ENCODE results near the gene ESD.
"Not testable (repeated sequence)": the region's sequence is repeated elsewhere in the genome, so short reads cannot be mapped to it uniquely, and the experiment has no call there.

Gene ESD, protein sequence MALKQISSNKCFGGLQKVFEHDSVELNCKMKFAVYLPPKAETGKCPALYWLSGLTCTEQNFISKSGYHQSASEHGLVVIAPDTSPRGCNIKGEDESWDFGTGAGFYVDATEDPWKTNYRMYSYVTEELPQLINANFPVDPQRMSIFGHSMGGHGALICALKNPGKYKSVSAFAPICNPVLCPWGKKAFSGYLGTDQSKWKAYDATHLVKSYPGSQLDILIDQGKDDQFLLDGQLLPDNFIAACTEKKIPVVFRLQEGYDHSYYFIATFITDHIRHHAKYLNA

DNA sequence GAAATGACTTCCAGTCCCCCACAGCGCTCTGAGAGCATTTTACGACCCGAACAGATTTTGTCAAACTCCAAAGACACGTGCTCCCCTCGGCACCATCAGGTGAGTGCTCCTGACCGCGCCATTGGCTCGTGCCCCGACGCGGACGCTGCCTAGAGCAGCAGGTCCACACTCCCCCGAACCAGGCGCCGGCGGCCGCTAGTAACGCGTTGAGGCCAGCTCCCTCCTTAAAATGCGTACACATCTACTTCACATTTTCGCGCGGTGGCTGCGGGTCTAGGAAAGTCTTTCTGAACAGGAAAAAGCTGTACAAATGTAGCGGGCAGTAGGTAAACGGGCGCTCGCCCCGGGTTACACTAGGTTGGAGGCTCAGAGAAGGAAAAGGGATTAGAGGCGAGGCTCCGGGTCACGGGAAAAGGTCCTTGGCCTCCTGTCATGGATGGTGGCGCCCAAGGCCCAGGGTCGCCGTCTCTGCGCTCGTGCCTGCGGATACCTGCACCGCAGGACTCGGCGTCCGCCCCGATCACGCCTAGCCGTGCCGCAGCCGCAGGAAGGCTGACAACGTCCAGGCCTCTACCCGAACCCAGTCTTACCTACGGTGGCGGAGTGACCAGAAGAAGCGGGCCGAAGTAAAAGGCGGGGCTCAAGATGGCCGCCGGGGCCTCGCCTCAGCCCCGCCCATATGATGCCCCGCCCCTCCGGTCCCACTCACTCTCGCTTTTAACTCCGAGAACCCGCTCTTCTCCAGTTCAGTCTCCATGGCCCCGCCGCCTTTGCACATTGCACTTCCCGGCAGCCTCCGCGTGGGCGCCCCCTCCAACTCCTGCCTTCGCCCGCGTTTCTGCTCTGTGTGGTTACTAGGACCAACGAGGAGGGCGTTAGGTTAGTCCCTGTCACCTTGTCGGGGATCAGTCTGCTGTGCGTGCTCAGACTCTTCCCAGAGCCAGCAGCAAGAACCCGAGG lies at the start of gene ESD:
Gene ESD (minus strand): TSS at position 647 of the 960 bp plus-strand sequence. CDS start 5,748 bp downstream, outside the sequence.
- peak; percentile 59 to 92 (median 72) for DNase-seq (ENCODE audit: low read depth in 3 of 3, low spot score in 1 of 3)

DNA sequence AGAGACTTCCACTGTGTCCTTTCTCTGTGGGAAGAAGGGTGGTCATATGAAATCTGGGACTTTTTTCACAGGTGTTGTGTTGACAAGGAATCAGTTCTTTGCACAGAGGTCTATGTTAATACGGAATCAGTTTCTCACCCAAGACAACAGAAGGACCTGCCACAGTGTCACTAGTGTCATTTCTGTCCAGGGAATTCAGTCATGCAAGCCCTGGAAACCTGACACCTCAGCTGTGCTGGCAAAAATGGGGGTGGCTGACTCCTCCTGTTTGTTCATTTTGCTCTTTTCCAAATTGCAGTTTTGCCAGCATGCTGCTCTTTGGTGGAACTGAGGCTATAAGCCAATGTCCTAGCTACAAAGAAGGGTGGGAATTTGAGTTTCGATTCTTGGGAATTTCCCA lies 49.8 kb upstream of the ESD start:
- no peak for DNase-seq (ENCODE audit: low read depth in 3 of 3, low spot score in 1 of 3)

DNA sequence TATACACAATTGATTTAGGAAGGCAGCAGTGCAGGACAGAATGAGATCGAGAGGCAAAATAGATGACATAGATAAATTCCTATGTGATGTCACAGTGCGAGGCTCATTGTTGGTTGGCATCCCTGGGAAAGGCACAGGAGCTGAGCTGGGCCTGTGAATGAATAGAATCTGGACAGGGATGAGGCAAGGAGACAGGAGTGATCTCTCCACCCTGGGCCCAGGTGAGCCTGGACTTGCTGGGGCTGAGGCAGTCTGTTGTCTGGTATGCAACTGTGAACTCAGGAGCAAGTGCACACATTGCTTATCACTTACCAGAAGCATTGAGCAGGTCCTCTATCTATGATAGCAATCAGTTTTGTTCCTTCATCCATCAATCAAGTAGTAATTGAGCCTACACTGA lies 48.2 kb upstream of the ESD start:
- no peak for DNase-seq (ENCODE audit: low read depth in 3 of 3, low spot score in 1 of 3)

DNA sequence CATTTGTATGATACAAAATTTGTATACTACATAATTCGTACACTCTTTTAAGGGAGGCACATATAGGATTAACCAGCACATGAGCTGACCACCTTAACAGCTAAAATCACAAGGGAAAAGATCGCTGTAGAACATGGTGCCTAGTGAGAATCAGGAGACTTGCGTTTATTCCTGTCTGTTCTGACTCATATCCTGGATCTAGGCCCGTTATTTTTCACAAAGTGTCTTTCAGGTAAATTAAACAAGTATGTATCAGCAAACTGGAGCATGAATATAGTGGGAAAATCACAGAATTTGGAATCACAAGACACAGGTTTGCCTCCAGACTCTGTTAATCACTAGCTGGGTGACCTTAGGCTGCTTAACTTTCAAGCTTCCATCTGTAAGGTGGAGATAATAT lies 47.5 kb upstream of the ESD start:
- no peak for DNase-seq (ENCODE audit: low read depth in 3 of 3, low spot score in 1 of 3)

DNA sequence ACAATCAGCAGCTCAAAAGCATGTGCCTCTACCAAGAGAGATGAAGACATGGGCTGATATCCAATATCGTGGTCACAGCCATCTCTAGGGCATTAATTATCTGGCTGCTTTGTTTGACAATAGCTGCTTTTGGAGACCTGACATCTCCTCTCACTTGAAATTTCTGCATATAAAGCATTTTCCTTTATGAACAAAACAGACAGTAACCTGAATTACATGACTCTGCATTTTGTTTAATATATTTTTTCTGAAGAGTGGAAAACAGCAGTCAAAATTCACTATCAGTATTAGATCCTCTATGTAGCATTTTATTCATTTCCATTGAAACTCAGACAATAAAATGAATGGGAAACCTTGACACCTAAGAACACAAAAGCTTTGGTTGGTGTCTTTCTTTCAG lies 42.4 kb upstream of the ESD start:
- no peak for DNase-seq (ENCODE audit: low read depth in 3 of 3, low spot score in 1 of 3)

DNA sequence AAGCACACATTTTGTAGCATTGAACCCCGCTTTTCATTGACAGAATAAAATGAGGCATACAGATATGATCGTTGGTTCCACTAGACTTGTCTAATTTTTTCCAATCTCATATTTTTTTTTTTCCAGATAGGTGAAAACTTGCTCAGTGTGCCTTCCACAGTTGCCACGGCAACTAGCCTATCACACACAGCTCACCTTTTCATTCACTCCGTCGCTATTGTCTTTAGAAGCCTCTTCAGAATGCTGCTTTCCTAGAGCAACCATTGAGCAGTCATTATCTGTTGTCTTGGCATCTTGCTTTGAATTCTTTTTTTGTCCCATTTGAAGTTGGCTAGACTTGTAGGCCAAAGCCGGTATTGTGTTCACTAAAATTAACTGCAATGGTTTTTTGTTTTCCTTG lies 37.7 kb upstream of the ESD start:
- no peak for DNase-seq (ENCODE audit: low read depth in 3 of 3, low spot score in 1 of 3)

DNA sequence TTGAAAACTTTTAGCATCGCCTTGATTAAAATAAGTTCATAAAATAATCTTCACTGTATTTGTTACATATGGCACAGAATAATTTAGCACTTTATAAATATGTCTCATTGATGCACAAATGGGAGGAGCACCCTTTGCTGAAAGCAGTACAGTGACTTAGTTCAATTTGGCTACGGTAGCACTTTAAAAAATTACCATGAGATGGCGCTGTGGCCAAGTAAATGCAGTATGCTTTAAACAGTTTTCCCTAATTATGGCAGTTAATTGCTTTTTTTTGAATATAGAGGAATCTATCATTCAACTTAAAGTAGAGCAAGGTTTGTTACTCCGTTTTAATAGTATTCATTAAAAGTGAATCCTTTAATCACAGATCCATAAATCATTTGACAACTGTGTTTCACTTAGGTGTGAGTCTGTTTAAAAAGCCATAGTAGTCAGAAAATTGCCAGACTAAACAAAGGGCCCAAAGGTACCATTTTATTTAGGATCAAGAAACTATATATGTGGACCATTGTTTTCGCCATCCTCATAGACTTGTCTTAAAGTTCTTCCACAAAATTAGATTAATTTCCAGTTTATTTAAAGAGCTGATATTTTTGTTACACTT lies 34.7 kb upstream of the ESD start:
- DNase-seq (ENCODE audit: low read depth in 3 of 3, low spot score in 1 of 3): no peak

DNA sequence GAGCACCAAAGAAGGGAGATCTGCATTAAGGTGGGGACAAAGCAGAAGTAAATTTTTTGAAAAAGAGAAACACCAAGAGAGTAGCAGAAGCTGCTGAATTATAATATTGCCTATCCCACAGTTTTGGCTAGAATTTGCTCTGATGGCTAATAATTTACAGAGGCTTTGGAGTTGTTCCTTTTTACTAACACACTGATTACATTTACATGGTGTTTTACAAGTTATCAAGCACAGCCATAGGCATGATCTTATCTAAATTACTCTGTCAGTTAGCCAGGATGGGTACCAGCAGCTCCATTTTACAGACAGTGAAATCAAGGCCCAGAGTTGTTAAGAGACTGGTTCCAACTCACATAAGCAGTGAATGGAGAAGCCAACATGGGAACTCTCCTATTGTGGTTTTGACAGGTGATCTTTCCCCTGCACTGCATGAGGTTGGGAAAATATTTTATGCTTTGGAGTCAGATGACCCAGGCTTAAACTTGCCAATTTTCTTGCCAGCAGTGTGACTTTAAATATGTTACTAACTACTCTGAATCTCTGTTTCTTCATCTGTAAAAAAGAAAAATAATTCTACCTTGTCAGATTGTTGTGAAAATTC lies 33.5 kb upstream of the ESD start:
- no peak for DNase-seq (ENCODE audit: low read depth in 3 of 3, low spot score in 1 of 3)

DNA sequence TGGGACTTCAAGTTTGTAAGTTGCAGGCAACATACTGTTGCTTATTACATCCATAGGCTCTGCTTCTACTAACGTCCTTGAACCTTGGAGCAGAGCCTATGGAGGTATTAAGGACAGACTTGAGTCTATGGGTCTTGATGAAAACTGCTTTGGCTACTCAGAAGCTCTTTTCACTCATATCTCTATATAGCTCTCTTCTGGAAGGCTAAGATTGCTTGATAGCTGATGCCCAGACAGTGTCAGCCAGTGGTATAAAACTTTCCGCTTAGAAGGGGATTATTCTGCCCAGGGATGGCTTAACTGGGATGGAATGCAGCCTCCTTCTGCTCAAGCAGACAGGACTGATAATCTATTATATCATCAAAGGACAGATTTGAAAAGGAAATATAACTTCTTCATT lies 25.6 kb upstream of the ESD start:
- DNase-seq (ENCODE audit: low read depth in 3 of 3, low spot score in 1 of 3): no peak

DNA sequence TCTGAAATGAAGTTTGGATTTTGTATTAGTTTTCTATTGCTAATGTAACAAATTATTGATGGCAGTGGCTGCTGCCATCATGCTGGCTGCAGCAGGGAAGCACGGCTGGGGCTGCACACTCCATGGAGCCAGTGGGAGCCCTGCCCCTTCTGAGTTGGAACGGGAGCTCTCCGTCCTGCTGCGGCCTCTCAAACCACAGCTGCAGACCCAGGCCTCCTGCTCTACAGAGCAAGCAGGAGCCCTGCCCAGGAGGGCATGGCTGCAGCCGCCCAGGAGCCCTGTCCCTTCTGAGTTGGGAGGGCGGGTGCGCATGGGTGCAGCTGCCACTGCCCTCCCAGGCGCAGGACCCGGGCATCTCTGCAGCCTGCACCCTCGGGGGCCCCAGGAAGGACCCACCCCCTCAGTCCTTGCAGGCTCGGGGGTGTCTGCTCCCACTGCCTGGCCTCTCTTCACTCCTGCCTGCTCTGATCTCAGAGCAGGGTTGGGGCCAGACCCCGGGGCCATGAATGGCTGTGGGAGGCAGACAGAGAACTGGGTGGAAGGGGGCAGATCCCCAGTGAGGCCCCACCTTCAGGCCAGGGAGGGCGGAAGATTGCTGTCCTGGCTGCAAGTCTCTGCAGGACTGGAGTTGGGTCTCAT lies 21.0 kb upstream of the ESD start:
- DNase-seq (ENCODE audit: low read depth in 3 of 3, low spot score in 1 of 3): no peak

DNA sequence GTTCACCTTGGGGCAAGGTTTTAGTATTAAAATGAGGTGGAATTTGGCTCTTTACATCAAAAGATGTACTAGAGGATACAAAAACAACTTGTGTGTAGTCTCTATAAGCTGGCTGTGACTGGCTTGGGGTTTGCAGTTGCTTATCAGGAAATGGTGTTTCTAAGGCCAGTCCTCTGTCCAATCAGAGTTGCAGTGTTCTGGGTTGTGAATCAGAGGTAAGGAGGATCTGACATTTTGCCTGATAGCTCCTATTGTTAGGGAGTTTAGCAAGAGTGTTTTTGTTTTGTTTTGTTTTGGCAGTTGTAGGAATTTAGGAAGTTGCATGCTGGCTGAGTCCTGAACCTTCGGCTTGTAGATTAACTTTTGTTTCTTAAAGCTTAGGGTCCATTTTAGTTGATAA lies 20.1 kb upstream of the ESD start:
- no peak for DNase-seq (ENCODE audit: low read depth in 3 of 3, low spot score in 1 of 3)

DNA sequence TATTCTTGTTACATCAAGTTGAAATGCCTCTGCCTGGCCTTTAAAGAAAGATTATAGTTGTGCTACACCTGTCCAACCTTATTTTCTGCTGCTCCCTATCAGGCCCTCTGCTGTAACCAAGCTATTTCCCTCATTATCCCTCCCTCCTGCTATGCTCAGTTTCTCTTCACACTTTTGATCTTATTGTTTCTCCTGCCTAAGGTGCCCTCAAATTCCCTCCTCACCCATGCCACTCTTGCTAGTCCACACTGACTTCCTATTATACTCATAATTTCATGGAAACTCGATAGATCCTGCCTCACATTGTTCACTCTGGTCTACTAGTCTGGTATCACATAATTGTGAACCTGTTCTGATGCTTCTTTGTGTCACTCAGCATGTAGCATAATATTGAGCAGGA lies 19.4 kb upstream of the ESD start:
- DNase-seq (ENCODE audit: low read depth in 3 of 3, low spot score in 1 of 3): no peak

DNA sequence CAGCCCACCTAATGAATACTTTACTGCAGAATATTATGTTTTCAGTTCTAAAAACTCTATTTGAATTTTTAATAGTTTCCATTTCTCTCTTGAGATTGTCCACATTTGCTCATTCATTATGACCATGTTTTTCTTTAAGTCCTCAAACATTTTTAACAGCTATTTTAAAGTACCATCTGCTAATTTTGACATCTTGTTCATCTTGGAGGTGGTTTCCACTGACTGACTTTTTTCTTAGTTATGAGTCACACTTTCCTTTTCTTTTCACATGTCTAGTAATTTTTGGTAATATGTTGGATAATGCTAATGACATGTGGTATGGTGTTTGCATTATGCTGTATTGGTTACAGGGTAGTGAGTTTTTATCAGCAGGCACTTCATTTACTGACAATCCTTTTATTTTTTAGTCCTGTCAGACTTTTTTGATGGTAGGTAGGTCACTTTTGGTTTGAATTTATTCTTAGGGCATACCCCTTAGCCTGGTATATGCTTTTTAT lies 15.4 kb upstream of the ESD start:
- DNase-seq (ENCODE audit: low read depth in 3 of 3, low spot score in 1 of 3): no peak

DNA sequence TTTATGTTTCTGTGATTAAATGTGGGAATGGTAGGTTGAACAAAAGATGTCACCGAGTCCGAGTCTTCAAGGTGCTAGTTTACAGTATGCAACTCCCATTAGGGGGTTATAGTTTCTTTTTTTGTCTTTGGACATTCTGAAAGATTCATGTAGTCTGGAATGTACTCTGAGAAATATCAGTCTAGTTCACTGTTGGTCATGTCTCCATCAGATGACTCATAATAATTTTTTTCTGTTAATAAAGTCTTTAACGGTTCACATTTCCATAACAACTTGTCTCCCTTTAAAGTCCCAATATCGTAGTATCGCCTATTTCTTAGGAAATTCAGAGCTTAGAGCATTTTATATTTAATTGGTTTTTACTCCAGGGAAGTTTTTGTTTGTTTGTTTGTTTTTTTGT lies 13.5 kb upstream of the ESD start:
- no peak for DNase-seq (ENCODE audit: low read depth in 3 of 3, low spot score in 1 of 3)

DNA sequence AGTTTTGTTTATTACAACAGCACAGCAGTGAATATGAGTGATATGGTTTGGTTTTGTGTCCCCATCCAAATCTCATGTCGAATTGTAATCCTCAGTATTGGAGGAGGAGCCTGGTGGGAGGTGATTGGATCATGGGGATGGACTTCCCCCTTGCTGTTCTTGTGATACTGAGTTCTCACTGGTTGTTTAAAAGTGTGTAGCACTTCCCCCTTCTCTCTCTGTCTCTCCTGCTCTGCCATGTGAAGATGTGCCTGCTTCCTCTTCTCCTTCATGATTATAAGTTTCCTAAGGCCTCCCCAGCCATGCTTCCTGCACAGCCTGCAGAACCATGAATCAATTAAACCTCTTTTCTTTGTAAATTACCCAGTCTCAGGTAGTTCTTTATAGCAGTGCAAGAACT lies 8.0 kb upstream of the ESD start:
- DNase-seq (ENCODE audit: low read depth in 3 of 3, low spot score in 1 of 3): not testable (repeated sequence)

DNA sequence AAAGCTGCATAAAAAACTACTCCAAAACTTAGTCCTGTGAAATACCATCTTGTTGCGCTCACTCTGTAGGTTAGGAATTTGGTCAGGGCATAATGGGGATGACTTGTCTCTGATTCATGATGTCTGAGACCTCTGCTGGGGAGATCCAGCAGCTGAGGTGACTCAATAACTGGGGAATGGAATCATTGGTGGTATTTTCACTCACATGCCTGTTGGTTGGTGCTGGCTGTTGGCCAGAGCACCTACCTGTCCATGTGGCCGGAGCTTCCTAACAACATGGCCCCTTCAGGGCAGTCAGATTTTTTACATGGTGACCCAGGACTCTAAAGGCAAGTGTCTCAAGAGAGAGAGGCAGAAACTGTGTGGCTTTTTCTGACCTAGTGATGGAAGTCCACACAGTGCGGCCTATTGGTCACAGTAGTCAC lies 7.4 kb upstream of the ESD start:
- DNase-seq (ENCODE audit: low read depth in 3 of 3, low spot score in 1 of 3): no peak

DNA sequence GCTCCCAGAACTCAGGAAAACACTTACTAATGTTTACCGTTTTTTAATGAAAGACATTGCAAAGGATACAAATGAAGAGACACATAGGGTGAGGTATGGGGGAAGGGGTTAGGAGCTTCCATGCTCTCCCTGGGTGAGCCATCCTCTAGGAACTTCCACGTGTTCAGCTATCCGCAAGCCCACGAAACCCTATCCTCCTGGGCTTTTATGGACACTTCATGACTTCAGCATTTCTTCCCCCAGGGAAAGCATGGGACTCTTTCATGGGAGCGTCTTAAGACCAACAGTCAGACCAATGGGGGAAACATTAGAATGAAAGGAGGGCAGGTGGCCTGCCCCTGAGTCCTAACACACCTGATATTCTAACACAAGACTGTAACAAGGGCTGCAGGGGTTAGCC lies 6.6 kb upstream of the ESD start:
- no peak for DNase-seq (ENCODE audit: low read depth in 3 of 3, low spot score in 1 of 3)

DNA sequence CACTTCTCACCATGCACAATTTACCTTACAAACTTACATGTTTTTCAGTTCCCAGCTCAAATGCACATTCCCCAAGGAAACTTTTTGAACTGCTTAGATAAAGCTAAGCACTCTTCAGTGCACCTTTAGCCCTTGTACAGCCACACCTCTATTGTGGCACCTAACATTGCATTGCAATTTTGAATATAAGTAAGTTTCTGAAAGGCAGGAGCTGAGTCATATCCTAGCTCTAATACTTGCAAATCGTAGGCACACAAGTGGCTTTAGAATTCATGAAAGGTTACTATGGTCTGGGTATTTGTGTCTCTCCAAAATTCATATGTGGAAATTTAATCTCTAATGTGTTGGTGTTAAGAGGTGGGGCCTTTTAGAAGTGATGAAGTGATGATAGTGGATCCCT lies 4.9 kb upstream of the ESD start:
- no peak for DNase-seq (ENCODE audit: low read depth in 3 of 3, low spot score in 1 of 3)

DNA sequence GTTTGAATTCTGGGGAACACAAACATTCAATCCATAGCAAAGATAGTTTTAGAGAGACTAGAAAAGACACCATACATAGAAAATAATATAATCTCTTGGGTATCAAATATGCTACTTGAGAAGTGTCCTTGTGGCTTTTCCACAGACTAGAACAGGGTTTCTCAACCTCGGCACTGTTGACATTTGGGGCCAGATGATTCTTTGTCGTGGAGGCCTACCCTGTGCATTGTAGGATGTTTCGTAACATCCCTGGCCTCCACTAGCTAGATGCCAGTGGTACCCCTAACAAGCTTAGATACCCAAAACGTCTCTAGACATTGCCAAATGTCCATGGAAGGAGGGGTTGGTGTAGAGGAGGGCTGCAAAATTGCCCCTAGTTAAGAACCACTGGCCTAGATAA lies 2.2 kb upstream of the ESD start:
- no peak for DNase-seq (ENCODE audit: low read depth in 3 of 3, low spot score in 1 of 3)

DNA sequence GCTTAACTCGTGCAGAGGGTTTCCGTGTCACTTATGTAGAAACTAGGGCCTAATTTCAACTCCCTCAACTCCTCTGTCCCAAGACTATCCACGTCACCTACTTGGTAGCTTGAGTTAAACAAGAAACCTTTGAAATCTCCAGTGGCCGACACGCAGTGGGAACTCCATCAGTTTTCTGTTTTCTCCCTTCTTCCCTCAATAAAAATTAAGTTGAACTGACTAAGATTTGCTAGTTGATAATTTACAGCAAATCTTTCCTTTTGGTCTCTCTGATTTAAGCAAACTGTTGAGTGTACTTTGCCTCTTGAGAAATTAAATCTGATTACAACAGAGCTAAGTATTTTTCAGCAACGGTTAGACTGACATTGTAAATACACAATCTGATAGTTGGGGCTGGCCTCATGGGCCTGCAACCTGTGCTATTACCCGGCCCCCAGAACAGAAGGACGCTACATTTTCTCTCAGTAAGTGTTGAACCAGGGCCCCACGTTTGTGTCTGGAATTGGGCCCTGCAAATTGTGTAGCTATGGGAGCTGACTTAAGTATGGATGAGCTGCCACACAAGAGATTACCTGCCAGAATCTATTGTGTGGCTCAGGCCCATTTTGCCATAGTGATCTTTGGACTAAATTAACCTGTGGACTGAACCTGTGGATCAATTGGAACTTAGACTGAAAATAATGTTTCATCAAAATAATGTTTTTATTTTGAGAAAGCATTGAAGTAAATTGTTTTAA lies 708 bp upstream of the ESD start:
- DNase-seq (ENCODE audit: low read depth in 3 of 3, low spot score in 1 of 3): no peak
